GM21390 (cell line): ENCODE measurements around the gene CLDN7.

ENCODE experiments used
- ATAC-seq: cut with Tn5 transposase; IDR thresholded peaks from one replicate; pipeline ENCODE4 v1.9.1; 2021; ENCODE audit not compliant: unreplicated experiment

Gene CLDN7

DNA sequence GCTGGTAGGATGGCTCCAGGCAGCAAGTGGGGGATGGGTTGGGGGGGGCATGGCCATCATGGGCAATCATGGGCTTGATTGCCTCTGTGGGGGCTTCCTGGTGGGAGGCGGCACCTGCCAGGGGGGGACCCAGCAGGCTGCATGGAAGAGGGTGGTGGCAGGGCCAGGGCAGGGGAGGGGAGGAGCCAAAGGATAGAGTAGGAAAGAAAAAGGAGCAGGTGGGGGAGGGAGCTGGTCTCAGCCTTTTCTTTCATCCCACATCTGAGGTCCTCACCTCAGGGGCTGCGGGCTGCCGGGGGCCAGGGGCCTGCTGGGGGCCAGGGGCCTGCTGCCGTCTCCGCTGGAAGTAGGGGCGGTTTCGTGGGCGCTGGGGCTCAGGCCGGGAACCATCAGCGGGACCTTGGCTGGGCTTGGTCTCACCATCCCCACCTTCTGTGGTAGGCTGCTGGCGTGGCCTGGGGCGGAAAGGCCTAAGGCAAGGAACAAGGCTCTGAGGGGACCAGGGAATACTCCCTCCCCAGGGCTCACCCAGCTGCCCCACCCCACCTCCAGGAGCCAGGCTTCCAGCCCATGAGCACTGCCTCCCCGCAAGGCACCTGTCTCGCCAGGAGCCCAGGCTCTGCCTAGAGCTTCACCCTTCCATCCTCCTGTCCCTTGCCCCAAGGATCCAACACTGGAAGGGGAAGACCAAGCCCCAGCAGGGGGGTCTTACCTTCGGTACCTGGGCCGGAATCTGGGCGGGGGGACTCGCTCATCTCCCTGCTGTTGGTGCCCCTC, 27.2 kb upstream of the CLDN7 start:
- ATAC-seq = no peak

DNA sequence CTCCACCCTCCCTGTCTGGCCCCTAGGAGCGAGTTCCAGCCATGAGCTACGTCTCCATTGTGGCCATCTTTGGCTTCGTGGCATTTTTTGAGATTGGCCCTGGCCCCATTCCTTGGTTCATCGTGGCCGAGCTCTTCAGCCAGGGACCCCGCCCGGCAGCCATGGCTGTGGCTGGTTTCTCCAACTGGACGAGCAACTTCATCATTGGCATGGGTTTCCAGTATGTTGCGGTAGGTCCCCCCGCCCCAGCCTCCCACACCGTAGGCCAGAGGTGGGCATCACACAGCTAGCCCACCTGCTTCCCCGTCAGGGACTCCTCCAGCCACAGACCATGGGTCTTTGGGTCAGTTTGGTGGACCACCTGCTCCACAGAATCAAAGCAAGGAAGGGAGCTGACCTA, 23.4 kb upstream of the CLDN7 start:
- ATAC-seq = no peak

DNA sequence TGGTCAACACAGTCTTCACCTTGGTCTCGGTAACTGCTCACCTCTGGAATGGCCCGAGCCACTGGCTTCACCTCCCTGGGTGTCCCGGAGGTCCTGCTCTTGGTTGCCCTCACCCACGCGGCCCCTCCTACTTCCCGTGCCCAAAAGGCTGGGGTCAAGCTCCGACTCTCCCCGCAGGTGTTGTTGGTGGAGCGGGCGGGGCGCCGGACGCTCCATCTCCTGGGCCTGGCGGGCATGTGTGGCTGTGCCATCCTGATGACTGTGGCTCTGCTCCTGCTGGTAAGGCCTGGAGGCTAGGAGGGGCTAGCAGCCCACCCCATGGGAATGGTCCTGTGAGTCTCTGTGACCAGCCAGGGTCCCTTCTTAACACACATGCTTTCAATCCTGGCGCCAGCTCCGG, 22.6 kb upstream of the CLDN7 start:
- ATAC-seq = no peak

DNA sequence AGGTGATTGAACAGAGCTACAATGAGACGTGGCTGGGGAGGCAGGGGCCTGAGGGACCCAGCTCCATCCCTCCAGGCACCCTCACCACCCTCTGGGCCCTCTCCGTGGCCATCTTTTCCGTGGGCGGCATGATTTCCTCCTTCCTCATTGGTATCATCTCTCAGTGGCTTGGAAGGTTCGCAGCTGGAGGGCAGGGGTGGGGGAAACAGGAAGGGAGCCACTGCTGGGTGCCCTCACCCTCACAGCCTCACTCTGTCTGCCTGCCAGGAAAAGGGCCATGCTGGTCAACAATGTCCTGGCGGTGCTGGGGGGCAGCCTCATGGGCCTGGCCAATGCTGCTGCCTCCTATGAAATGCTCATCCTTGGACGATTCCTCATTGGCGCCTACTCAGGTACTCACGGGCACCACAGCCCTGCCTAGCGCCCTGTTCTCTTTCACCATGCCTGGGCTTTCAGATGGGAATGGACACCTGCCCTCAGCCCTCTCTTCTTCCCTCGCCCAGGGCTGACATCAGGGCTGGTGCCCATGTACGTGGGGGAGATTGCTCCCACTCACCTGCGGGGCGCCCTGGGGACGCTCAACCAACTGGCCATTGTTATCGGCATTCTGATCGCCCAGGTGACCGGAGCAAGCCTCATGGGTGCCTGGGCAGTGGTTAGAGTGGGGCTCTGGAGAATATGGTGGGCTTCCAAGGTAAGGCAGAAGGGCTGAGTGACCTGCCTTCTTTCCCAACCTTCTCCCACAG, 21.4 kb upstream of the CLDN7 start:
- ATAC-seq = no peak

DNA sequence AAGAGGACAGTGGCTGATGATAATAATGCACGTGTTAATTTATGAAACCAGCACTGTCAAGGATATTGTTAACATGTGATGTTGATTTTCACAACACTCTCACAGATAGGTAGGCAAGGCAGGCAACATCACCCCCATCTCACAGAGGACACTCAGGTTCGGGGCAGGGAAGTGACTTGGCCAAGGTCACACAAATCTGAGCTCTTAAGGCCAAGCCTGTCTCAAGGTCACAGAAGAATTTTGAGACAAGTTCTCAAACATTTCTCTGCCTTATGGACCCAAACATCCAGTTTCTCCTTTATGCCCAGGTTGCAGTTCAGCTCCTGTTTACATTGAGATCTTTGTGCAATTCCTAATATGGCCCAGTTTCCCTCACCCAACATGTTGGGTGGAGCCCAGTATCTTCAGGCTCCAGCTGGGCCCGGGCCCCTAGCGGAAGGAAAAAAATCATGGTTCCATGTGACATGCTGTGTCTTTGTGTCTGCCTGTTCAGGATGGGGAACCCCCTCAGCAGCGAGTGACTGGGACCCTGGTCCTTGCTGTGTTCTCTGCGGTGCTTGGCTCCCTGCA, 20.6 kb upstream of the CLDN7 start:
- ATAC-seq = no peak

DNA sequence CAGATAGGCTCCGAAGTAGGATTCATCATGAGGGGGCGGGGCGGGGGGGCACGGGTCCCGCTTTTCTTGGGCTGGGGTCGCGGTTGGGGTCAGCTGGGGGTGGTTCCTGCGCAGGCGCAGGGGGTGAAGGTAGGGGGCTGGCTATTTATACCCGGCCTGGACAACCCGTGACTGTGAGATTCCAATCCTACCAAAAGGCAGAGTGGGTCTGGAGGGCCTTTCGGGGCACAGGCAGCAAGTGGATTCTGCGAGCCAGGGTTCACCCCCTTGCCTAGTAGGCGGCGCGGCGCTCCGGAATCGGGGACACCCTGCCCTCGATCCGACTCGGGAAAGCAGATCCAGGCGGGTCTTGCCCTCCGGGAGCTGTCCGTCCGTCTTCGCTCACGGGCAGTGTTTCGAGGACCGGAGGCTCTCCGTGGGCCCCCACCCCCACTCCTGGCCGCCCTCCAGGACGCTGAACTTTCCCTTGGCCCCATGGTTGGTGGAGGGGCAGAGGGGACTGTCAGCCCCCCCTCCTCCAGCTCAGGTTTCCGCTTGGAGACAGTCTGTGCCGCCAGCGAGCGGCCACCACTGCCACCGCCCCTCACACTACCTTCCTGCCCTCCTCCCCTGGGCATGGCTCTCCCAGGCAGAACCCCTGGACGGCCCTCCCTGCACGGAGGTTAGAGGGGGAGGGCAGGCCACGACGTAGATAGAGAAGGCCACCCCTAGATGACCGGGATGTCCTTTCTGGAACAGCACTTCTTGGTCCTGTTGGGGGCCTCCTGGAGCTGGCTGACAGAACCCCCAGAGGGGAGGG, 19.9 kb upstream of the CLDN7 start:
- ATAC-seq = no peak

DNA sequence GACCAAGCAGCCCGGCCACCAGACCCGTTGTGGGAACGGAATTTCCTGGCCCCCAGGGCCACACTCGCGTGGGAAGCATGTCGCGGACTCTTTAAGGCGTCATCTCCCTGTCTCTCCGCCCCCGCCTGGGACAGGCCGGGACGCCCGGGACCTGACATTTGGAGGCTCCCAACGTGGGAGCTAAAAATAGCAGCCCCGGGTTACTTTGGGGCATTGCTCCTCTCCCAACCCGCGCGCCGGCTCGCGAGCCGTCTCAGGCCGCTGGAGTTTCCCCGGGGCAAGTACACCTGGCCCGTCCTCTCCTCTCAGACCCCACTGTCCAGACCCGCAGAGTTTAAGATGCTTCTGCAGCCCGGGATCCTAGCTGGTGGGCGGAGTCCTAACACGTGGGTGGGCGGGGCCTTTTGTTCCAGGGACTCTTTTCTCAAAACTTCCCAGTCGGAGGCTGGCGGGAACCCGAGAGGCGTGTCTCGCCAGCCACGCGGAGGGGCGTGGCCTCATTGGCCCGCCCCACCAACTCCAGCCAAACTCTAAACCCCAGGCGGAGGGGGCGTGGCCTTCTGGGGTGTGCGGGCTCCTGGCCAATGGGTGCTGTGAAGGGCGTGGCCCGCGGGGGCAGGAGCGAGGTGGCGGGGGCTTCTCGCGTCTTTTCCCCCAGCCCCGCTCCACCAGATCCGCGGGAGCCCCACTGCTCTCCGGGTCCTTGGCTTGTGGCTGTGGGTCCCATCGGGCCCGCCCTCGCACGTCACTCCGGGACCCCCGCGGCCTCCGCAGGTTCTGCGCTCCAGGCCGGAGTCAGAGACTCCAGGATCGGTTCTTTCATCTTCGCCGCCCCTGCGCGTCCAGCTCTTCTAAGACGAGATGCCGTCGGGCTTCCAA, 19.0 kb upstream of the CLDN7 start, which contains the start of gene SLC2A4:
SLC2A4 (plus strand) TSS at position 645 of the 879 bp plus-strand sequence; CDS start at position 862, 217 bp downstream.
- ATAC-seq = no peak

DNA sequence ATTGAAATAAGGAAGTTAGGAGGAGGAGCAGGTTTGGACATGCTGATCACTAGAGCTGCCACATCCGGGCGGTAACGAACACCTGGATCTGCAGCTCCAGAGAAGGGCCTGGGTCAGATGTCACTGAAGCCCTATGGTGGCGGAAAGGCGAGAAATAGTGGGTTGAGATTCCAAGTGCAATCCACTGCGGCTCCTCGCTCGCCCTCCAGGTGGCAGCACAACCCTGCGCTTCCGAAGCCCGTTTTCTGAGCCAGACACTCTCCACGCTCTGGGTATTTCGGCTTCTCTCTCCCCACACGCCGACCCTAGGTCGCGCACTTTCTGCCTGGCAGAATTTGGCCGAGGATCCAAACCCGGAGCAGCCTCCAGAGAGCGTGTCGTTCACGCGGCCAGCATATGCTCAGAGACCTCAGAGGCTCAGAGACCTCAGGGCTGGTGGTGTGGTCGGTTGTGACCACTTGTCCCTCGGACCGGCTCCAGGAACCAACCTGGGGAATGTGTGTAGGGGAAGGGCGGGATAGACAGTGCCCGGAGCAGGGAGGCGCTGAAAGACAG, 18.3 kb upstream of the CLDN7 start:
- no peak for ATAC-seq

DNA sequence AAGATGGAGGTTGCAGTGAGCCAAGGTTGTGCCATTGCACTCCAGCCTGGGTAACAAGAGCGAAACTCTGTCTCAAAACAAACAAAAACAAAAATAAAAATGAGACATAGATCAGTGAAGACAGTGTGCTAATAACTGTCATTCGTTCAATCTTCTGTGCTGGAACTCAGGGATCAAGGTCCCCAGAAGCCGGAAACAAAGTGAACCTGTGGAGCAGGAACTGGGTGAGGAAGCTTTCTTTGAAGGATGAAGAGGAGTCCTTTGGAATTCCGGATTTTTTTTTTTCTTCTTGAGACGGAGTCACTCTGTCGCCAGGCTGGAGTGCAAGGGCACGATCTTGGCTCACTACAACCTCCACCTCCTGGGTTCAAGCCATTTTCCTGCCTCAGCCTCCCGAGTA, 17.2 kb upstream of the CLDN7 start:
- ATAC-seq = no peak

DNA sequence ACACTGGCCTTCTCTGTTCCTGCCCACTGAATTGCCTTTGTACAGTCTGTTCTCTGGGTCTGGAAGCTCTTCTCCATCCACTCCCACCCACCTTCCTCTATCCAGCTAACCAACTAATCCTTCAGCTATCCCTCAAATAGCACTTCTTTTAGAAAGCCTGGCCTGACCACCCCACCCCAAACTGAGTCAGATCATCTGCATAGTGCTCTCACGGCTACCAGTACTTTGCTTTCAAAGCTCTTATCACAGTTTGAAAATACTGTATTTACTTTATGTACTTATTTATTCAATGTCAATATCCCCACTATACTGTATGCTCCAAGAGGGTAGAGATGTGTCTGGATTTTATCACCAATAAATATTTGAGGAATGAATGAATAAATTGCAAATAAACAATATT, 4.5 kb upstream of the CLDN7 start:
- ATAC-seq = no peak

DNA sequence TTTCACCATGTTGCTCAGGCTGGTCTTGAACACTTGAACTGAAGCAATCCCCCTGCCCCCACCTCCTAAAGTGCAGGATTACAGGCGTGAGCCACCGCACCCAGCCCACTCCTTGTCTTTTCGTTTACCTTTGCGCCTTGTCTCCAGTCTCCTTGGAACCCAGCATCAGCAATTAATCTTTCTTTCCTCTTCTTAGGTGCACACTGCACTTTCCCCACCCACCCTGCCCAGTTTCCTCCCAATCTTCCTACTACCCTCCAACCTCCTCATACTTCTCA, 1.5 kb upstream of the CLDN7 start:
- ATAC-seq = no peak

DNA sequence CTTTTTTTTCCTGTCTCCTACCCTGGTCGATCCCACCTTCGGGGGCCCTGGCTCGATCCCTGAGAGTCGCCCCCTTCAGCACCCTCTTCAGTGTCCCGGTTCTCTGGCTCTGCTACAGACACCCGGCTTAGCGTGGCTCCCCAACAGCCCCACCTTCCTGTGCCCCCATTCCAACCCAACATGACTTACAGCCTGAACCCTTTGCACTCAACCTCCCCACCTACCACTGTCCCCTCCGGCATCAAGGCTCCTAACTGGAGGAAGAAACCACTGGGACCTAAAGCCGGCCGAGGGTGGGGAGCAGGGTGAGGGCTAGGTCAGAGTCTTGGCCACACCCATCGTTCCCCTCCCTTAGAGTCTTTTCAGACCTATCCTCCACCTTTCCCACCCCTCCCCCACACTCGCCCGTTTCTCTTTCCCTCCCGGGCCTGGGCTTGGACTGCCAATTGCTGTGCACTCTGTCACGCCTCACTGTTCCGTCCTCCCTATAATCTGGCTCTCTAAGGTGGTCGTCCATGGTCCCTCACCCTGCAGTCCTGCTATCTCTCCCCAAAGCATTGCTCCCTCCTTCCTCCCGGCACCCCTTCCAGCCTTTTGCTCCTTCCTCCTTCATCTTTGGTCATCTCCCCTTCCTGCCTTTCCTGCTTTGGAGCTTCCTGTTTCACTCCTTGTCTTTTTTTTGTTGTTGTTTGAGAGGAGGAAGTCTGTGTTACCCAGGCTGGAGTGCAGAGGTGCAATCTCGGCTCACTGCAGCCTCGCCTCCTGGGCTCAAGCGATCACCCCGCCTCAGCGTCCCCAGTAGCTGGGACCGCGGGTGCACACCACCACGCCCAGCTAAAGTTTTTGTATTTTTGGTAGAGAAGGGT, 890 bp upstream of the CLDN7 start:
- ATAC-seq = no peak

DNA sequence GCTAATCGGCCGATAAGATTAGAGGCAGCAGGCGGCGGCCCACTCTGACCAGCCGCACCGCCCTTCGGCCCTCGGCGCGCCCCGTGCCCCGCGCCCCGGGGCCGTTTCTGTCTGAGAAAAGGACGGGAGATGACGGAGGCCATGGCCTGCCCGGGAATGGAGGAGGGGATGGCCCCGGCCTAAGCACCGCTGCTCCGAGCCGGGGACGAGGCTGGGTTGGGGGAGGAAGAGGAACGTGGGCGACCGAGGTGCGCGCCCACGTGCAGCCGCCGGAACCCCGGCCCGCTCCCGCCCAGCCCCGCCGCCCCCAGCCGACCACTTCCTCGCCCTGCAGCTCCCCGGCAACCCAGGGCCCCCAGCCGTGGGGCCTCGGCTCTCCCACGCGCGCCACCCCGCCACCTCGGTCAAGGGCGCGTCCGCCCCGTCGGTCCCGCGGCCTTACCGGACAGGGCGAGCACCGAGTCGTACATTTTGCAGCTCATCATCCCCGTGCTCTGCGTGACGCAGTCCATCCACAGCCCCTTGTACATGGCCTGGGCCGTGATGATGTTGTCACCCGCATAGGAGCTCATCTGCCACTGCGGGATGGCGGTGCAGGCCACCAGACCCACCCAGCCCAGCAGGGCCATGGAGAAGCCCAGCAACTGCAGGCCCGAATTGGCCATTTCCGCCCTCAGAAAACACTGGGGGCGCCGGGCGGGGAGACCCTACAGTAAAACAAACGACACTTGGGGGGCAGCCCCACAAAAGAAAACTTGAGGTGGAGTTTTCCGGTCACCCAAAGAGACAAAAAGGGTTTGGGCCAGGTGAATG, 693 bp downstream of the CLDN7 start:
- no peak for ATAC-seq

DNA sequence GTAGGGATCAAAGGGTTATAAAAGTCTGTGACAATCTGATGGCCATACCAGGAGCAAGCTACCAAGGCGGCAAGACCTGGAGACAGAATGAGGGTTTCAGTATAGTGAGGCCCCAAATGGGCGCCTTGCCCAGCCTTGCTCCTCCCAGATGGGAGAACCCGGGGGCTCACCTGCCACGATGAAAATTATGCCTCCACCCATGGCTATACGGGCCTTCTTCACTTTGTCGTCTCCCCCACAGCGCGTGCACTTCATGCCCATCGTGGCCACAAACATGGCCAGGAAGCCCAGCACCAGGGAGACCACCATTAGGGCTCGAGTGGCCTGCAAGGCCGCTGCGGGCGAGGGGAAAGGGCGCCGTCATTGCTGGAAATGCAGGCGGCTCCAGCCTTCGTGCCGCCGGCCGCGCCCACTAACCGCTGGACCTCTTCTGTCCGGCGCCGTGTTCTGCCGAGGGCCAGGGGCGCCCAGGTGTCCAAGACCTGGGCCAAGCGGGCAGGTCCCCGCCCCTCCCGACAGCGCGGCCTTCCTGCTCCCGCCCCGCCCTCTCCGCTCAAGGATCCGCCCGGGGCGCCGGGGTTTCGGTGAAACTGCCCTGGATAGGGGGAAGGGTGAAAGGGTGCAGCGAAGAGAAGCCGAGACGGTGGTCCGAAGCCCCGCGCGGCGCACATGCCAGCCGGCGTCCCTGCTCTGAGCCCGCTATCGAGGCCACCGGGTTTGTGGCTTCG, 1.5 kb downstream of the CLDN7 start:
- no peak for ATAC-seq

DNA sequence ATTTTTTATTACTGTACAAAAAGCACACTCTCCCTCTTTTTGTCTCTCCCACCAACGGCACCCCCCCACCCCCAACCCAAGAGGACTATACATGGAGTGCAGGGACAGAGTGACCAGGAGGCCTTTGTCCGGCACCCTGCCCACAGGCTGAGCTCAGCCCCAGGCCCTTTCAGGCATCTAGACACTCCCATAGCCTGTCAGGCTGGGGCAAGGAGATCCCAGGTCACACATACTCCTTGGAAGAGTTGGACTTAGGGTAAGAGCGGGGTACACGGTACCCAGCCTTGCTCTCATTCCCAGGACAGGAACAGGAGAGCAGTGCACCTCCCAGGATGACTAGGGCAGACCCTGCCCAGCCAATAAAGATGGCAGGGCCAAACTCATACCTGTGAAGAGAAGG, 2.1 kb downstream of the CLDN7 start:
- no peak for ATAC-seq

DNA sequence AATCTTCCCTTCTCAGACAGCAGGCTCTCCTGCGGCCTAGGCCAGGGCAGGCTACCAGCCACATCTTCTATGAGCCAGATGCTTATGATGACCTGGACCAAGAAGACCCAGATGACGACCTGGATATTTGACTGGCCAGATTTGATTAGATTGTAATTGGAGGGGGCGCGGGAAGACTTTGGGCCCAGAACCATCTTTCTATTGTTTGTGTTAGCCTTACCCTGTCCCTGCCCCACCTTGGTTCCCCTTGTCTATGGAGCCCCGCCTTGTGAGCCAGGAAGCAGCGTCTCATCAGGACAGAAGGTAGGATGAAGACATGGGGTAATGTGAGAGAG, 2.8 kb downstream of the CLDN7 start:
- ATAC-seq = no peak

DNA sequence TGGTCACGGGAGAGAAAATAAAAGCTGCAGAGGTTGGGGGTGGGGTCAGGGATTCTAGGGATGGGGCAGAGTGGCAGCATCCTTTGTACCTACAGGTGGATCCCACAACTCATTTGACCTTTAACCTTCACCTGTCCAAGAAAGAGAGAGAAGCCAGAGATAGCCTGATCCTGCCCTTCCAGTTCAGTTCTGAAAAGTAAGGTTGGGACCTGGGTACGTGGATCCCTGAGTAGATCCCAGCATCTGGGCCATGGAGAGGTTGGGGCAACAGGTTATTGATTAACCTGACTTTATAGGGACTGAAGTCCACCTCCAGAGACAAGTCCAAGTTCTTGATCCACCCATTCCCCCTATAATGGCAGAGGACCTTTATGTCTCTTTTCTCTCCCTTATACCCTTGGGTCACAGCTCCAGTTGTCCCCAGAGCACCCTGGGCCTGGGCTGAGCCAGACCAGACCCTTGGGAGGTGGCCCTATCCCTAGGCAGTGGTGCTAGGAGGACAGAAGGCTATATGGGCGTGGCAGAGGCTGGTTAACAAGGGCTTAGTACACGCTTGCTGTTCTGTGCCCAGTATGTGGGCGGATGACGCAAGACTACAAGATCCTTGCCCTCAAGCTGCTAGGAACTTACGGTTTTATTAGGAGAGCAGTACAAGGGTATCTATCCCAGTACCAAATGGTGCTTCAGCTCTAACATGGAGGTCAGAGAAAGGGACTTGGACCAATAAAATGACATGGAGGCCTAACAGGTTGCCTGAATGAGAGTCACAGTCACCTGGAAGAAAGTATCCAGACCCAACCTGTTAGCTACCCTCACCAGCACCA, 3.3 kb downstream of the CLDN7 start:
- no peak for ATAC-seq
